HG03175 (cell line): Measurements from ENCODE around the gene EXOC6B.

Experiments used
- ATAC-seq: cut with Tn5 transposase; IDR thresholded peaks from one replicate; pipeline ENCODE4 v1.9.1; 2021; ENCODE audit warnings: mild to moderate bottlenecking, moderate library complexity; ENCODE audit not compliant: unreplicated experiment

The EXOC6B gene

DNA sequence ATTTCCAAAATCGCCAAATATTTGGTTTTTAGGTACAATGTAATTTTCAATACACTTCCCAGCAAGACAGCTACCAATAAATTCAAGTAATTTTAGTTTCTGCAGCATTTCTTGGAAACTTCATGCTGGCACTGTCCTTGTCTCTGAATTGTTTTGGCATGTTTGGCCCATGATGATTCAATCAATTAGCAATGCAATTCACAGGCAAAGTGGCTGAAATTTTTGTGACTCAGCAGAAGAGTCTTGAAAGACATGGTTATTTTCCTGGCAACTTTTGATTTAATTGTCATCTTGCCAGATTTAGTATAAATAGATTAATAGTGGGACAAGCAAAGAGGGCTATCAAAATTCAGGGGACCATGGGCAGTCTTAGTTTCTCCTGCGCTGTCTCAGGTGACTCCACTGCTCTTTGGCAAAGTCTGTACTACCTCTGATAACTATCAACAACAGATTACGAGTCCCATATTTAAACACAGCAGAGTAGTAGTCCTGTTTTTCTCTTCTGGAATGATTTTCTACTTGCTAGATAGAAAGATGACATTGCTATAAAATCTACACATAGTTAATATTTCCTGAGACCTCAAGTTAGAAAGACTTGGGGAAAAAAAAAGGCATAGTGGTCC lies 589.3 kb downstream of the EXOC6B start:
- no peak for ATAC-seq

DNA sequence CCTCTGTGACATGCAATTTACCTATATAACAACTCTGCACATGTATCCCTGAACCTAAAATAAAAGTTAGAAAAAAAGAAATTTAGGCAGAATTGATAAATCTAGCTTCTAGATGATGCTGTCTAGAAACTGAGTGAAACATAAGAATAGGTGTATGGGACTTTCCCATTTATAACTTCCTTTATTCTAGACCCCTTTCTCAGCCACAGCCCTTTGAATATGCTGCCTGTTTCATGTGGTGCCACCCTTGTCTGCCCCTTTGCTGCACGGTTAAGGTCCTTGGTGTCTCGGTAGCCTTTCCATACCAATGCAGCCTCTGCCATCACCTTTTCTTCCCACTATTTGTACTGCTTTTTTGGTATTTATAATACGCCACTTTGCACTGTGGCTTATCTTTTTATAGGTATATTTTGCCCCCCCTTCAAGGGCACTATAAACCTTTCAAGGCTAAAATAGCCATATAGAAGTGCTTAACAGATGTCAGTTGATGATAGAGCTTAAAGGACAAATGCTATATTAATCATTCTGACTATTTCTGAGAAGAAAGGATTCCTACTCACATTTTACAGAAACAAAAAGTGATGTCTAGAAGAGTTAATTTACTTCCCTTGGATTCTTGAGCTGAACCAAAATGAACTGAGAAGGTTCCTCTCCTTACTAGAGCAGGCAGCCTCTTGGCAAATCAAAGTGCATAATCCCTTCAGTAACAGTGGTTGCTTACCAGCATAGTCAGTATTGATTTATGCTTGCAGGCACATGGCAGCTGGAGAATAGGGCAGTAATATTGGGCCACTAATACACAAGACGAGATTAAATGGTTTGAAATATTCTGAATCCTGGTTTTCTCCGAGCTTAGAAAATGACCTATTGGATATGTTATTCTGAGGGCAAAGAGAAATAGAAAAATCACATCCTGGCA lies 590.1 kb downstream of the EXOC6B start:
- no peak for ATAC-seq

GRCh38 chr2:72233211-72233610 lies 592.6 kb downstream of the EXOC6B start:
- ATAC-seq = no peak

GRCh38 chr2:72222829-72223564 lies 602.8 kb downstream of the EXOC6B start:
- no peak for ATAC-seq

DNA sequence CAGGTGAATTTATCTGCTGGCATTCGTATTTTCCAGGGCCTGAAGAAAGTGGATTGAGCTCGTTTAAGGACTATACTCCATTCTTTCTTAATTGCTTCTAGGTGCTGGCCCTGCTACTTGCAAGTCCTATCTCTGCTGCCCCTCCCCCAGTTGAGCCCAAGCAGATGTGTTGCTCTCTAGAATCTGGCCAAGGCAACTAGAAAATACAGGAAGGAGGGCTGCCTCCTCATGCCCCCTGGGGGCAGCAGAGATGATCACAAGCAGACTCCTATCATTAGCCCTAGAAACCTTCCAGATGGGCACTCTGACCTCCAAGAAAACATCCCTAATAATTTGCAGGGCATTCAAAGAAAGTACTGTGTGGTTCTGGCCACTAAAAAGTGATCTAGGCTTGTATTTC lies 605.7 kb downstream of the EXOC6B start:
- no peak for ATAC-seq

GRCh38 chr2:72214429-72215143 lies 611.2 kb downstream of the EXOC6B start:
- ATAC-seq = no peak

GRCh38 chr2:72212486-72212855 lies 613.4 kb downstream of the EXOC6B start:
- ATAC-seq = no peak

DNA sequence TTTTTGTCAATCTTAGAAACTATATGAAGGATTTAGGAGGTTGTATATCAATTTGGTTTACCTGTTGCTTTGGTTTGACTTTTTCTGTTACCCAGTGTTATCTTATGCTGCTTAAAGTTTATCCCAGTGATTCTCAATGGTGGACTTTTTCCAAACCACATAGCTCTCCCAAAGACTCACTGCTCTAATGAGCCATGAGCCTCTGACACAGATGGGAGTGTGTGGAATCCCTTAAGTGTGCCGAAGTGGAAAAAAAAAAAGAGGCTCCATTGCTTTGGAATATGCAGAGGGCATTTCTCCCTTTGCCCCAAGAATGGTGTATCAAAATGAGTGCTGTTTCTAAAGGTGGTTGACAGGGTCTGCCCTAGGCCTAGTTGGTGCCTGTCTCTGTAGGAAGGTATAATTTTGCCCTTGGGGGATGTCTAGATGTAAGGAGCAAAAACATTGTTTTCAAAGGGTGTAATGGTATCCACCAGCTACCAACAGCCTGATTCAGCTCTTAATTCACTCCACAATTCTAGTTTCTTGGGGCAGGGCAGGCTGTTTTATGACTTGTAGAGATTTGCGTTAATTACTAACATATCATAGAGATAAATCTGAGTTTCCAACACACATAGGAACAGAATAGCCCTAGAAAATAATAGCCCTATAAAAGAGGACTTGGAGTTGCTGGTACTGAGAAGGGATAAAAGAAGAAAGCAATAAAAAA lies 613.9 kb downstream of the EXOC6B start:
- ATAC-seq = no peak

DNA sequence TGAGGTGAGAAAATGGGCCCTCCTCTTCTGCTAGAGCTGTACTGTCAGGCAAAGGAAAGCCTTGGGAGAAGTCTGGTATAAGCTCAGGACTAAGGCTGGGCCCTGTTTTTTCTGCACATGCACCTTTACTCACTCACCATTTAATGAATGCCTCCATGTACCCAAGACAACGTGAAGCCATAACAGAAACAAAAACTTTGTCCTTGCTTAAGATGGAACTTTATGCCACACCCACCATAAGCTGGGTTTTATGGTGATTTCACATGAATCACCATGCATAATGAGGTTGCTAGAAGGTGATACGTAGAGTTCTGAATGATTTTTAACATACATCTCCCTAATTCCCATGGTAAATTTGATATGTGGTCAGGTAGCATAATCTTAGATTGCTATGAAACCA lies 614.5 kb downstream of the EXOC6B start:
- no peak for ATAC-seq

DNA sequence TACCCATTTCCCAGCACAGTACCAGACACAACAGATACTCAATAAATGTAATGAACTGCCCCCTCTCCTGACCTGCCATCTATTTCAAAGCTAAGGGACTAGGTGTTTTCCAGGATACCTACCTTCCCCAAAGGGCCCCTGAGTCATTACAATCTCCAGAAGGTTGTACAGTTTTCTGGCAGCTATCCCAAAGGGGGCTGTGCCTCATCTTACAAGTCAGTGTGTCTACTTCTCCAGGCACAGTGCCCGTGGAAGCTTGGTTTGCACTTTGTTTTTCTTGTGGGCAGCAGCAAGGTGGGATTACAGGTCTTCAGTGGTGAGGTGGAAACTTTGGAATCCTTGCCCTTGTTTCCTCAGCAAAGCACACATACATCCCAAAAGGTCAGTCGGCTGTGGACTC lies 615.4 kb downstream of the EXOC6B start:
- no peak for ATAC-seq

GRCh38 chr2:72208225-72208624 lies 617.6 kb downstream of the EXOC6B start:
- no peak for ATAC-seq

- ATAC-seq = no peak
Measured at GRCh38 chr2:72207334-72207733, 618.5 kb downstream of the EXOC6B start.

DNA sequence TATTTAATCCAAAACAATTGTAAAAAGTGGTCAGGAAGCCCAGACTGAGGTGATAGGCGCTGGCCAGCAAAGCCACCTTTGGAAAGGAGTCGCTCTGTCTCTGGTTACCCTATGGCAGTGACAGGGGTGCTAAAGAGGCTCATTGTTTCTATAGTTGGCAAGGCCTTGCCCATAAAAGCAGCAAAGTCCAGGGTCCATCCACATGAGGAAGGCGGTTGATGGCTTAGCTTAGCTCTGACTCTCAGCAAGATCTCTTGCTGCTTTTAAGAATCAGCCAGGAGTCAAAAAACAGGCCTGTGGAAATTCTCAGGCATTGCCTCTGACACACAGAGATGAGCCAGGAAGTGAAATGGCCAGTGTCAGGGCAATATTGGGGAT lies 620.3 kb downstream of the EXOC6B start:
- no peak for ATAC-seq

- no peak for ATAC-seq
Measured at GRCh38 chr2:72204786-72205503, 620.9 kb downstream of the EXOC6B start.

DNA sequence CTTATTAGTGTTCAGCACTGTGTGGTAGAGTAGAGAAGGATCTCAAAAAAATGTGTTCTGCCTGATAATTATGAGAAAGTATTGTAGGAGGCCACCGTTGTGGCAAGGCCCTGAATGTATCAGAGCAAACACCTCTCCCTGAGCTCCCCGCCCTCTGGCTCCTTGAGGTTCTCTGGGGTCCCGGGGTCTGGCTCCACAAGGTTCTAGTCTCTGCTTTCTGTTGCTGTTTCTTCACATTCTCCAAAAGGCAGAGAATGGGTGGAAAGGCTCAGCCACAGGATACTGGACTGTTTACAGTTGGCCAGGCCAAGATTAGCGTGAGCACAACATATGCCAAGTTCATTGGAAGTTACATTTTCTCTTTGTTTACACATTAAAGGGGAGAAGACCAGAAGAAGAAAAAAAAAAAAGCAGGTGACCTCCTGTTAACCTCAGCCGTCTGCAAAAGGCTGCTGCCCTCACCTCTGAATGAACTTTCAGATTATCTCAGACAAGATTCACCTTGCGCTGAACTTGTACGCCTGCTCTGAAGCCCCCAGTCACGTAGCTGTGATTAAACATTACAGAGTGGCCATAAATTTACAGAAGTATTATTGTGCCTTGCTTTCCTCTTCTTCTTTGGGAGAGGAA lies 621.6 kb downstream of the EXOC6B start:
- ATAC-seq = no peak

DNA sequence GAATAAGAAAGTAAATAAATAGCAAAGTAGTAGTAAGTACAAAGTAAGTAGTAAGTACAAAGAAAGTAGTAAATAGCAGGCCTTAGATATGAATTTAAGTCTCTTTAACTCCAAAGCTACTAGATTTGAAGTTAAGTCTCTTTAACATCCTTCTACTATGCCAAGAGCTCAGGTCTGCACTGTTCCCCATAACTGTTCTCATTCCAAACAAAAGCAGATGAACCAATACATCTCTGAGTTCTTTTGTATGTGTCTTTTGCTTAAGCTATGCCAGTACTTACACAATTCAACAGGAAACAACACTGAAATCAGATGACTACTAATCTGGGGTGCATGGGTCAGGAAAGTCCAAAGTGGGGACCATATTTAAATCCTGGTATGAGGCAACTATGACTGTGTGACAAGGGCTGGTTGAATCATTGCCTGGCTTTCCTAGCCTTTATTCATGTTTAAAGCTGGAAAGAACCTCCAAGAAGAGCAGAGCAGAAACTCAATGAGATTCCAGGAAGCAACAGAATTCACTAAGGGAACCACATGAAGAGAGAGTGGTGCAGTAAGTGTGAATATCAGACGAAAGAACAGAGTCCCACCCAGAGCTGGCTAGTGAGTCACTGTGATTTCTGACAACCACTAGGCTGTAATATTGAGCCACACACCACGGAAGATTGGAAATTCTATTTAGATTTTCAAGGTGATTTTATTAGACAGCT lies 627.1 kb downstream of the EXOC6B start:
- no peak for ATAC-seq

GRCh38 chr2:72193723-72194122 lies 632.1 kb downstream of the EXOC6B start:
- no peak for ATAC-seq

GRCh38 chr2:72191441-72191840 lies 634.4 kb downstream of the EXOC6B start:
- no peak for ATAC-seq

- ATAC-seq = no peak
Measured at GRCh38 chr2:72185206-72185605, 640.6 kb downstream of the EXOC6B start.
